ENCODE data around the gene TNS4.

TNS4 gene

GRCh38 chr17:40496634-40497420, 4.6 kb downstream of the TNS4 start:
- Mint-ChIP-seq H3K27ac (peak overlapping the region; percentile 71), H3K4me1 (ENCODE audit: low read depth) (peaks cover 6% of the 10 kb centered on the region), H3K27me3 (peaks cover 11% of the 10 kb centered on the region), H3K4me3 (no peak overlapping the region), H3K9me3 (no peaks in the 10 kb centered on the region), H3K36me3 (ENCODE audit: low read depth) (no peaks in the 10 kb centered on the region)

- no peak overlapping the region for H3K4me3 Mint-ChIP-seq
- H3K9me3 Mint-ChIP-seq: no peaks in the 10 kb centered on the region
- no peak overlapping the region for H3K27ac Mint-ChIP-seq
- H3K36me3 Mint-ChIP-seq (ENCODE audit: low read depth): no peaks in the 10 kb centered on the region
- peaks cover 11% of the 10 kb centered on the region for H3K27me3 Mint-ChIP-seq
- H3K4me1 Mint-ChIP-seq (ENCODE audit: low read depth): peaks cover 10% of the 10 kb centered on the region
Observed at GRCh38 chr17:40496170-40496569, 5.3 kb downstream of the TNS4 start.

GRCh38 chr17:40495140-40495539, 6.3 kb downstream of the TNS4 start:
- Mint-ChIP-seq H3K4me1 (ENCODE audit: low read depth) (peaks cover 20% of the 10 kb centered on the region), H3K27ac (no peak overlapping the region), H3K4me3 (no peak overlapping the region), H3K27me3 (peaks cover 7% of the 10 kb centered on the region), H3K9me3 (no peaks in the 10 kb centered on the region), H3K36me3 (ENCODE audit: low read depth) (no peaks in the 10 kb centered on the region)

- no peaks in the 10 kb centered on the region for H3K9me3 Mint-ChIP-seq
- no peak overlapping the region for H3K4me3 Mint-ChIP-seq
- H3K36me3 Mint-ChIP-seq (ENCODE audit: low read depth): no peaks in the 10 kb centered on the region
- peaks cover 34% of the 10 kb centered on the region for H3K4me1 Mint-ChIP-seq (ENCODE audit: low read depth)
- H3K27ac Mint-ChIP-seq: no peak overlapping the region
- H3K27me3 Mint-ChIP-seq: no peaks in the 10 kb centered on the region
Observed at GRCh38 chr17:40493697-40494096, 7.7 kb downstream of the TNS4 start.

- Mint-ChIP-seq H3K9me3 (no peaks in the 10 kb centered on the region), H3K27ac (no peak overlapping the region), H3K4me1 (ENCODE audit: low read depth) (peaks cover 35% of the 10 kb centered on the region), H3K4me3 (no peak overlapping the region), H3K36me3 (ENCODE audit: low read depth) (no peaks in the 10 kb centered on the region), H3K27me3 (no peaks in the 10 kb centered on the region)
Observed at GRCh38 chr17:40491486-40491885, 9.9 kb downstream of the TNS4 start.

- Mint-ChIP-seq H3K4me3 (no peak overlapping the region), H3K36me3 (ENCODE audit: low read depth) (no peaks in the 10 kb centered on the region), H3K27ac (no peak overlapping the region), H3K4me1 (ENCODE audit: low read depth) (peaks cover 40% of the 10 kb centered on the region), H3K27me3 (no peaks in the 10 kb centered on the region), H3K9me3 (no peaks in the 10 kb centered on the region)
Observed at GRCh38 chr17:40490982-40491381, 10.4 kb downstream of the TNS4 start.

- Mint-ChIP-seq H3K4me1 (ENCODE audit: low read depth) (peaks cover 47% of the 10 kb centered on the region), H3K36me3 (ENCODE audit: low read depth) (no peaks in the 10 kb centered on the region), H3K9me3 (no peaks in the 10 kb centered on the region), H3K4me3 (peak overlapping the region; percentile 36), H3K27me3 (no peaks in the 10 kb centered on the region), H3K27ac (peak overlapping the region; percentile 41)
Observed at GRCh38 chr17:40490289-40490853, 11.1 kb downstream of the TNS4 start.

- Mint-ChIP-seq H3K4me1 (ENCODE audit: low read depth) (peaks cover 54% of the 10 kb centered on the region), H3K9me3 (no peaks in the 10 kb centered on the region), H3K27ac (no peak overlapping the region), H3K4me3 (no peak overlapping the region), H3K36me3 (ENCODE audit: low read depth) (no peaks in the 10 kb centered on the region), H3K27me3 (no peaks in the 10 kb centered on the region)
Observed at GRCh38 chr17:40487371-40488020, 13.9 kb downstream of the TNS4 start.

- Mint-ChIP-seq H3K27ac (peak overlapping the region; percentile 62), H3K36me3 (ENCODE audit: low read depth) (no peaks in the 10 kb centered on the region), H3K27me3 (no peaks in the 10 kb centered on the region), H3K4me1 (ENCODE audit: low read depth) (peaks cover 61% of the 10 kb centered on the region), H3K9me3 (no peaks in the 10 kb centered on the region), H3K4me3 (no peak overlapping the region)
Observed at GRCh38 chr17:40486522-40487370, 14.7 kb downstream of the TNS4 start.

GRCh38 chr17:40485851-40486521, 15.4 kb downstream of the TNS4 start:
- no peaks in the 10 kb centered on the region for H3K9me3 Mint-ChIP-seq
- H3K27ac Mint-ChIP-seq: no peak overlapping the region
- no peaks in the 10 kb centered on the region for H3K27me3 Mint-ChIP-seq
- H3K4me1 Mint-ChIP-seq (ENCODE audit: low read depth): peaks cover 64% of the 10 kb centered on the region
- H3K36me3 Mint-ChIP-seq (ENCODE audit: low read depth): no peaks in the 10 kb centered on the region
- H3K4me3 Mint-ChIP-seq: no peak overlapping the region

GRCh38 chr17:40484973-40485530, 16.4 kb downstream of the TNS4 start:
- H3K27ac Mint-ChIP-seq: no peak overlapping the region
- H3K27me3 Mint-ChIP-seq: no peaks in the 10 kb centered on the region
- peaks cover 64% of the 10 kb centered on the region for H3K4me1 Mint-ChIP-seq (ENCODE audit: low read depth)
- H3K4me3 Mint-ChIP-seq: no peak overlapping the region
- H3K9me3 Mint-ChIP-seq: no peaks in the 10 kb centered on the region
- no peaks in the 10 kb centered on the region for H3K36me3 Mint-ChIP-seq (ENCODE audit: low read depth)

- Mint-ChIP-seq H3K27me3 (no peaks in the 10 kb centered on the region), H3K27ac (no peak overlapping the region), H3K36me3 (ENCODE audit: low read depth) (no peaks in the 10 kb centered on the region), H3K9me3 (no peaks in the 10 kb centered on the region), H3K4me3 (no peak overlapping the region), H3K4me1 (ENCODE audit: low read depth) (peaks cover 65% of the 10 kb centered on the region)
Observed at GRCh38 chr17:40484285-40484972, 17.0 kb downstream of the TNS4 start.

GRCh38 chr17:40483679-40484078, 17.7 kb downstream of the TNS4 start:
- H3K4me3 Mint-ChIP-seq: no peak overlapping the region
- H3K27ac Mint-ChIP-seq: no peak overlapping the region
- H3K27me3 Mint-ChIP-seq: no peaks in the 10 kb centered on the region
- peaks cover 3% of the 10 kb centered on the region for H3K36me3 Mint-ChIP-seq (ENCODE audit: low read depth)
- no peaks in the 10 kb centered on the region for H3K9me3 Mint-ChIP-seq
- H3K4me1 Mint-ChIP-seq (ENCODE audit: low read depth): peaks cover 65% of the 10 kb centered on the region

- H3K27me3 Mint-ChIP-seq: no peaks in the 10 kb centered on the region
- peak overlapping the region; percentile 71 for H3K27ac Mint-ChIP-seq
- H3K4me3 Mint-ChIP-seq: no peak overlapping the region
- peaks cover 70% of the 10 kb centered on the region for H3K4me1 Mint-ChIP-seq (ENCODE audit: low read depth)
- no peaks in the 10 kb centered on the region for H3K9me3 Mint-ChIP-seq
- peaks cover 3% of the 10 kb centered on the region for H3K36me3 Mint-ChIP-seq (ENCODE audit: low read depth)
Observed at GRCh38 chr17:40482722-40483121, 18.7 kb downstream of the TNS4 start.

Data from stimulated activated naive CD8-positive, alpha-beta T cell treated with anti-CD3 and anti-CD28 coated beads, Interleukin-15, Interleukin-2, amounts not matched to agents 100 ng/mL and 50 ng/mL, for 24 hours (primary cell).